Stimulated activated CD4-positive, alpha-beta T cell treated with anti-CD3 and anti-CD28 coated beads, Interleukin-1b, Interleukin-23, amount 100 ng/mL, for 1 hour (primary cell): ENCODE measurements around the gene SHISAL1.
"Not testable (repeated sequence)": the region's sequence is repeated elsewhere in the genome, so short reads cannot be mapped to it uniquely, and the experiment has no call there.

Experiments
- DNase-seq, 2 donors: peaks; one replicate each; pipeline ENCODE4 v3.0.0-alpha.2; 2020; ENCODE audit warnings: low read depth in 2 of 2

SHISAL1 gene

DNA sequence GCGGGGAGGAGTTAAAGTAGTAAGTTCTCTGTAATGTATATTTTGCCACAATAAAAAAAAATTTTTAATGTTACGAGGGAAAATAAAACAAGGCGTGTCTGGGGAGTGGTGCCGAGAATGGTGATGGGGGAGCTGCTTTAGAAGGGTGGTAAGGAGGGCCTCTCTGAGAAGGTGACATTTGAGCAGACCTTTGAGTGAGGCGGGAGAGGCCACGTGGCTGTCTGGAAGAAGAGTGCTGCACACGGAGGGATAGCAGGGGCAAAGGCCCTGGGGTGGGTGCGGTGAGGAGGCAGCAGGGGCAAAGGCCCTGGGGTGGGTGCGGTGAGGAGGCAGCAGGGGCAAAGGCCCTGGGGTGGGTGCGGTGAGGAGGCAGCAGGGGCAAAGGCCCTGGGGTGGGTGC lies 10.4 kb downstream of the SHISAL1 start:
- not testable (repeated sequence) for DNase-seq

DNA sequence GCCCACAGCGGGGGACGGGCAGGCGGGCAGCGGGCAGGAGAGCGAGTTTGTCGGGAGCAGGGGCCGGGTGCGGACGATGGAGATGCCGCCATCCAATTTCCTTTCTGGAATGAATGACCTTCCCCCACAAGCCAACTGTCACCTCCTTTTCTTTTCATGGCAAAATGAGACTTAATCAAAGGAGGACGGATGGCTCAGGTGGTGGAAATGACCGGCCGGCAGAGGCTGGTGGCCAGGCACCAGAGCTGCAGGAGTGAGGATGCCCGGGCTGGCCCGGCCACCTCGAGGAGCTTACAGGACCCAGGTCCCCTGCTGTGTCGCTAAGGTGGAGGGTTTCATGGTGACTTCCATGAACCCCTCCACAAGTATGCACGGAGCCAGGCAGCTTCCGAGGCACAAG lies 11.7 kb downstream of the SHISAL1 start:
- no peak for DNase-seq

DNA sequence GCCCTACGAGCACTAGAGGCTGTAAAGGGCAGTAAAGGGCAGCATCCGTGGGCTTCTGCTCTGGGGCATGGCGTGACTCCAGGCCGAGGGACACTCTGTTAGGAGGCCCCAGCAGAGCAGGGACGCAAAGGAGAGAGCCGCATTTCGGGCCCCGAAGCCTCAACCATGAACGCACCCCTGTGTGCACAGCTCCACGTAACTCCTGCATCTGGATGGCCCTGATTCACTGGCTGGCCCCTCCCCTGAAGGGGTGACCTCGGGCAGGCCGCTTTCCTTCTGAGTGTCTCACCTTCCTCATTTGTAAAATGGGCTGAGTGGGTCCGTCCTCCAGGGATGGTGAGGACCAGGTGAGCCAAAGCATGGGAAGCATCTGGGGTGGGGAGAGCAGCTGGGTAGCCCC lies 13.6 kb downstream of the SHISAL1 start:
- DNase-seq, result no peak

DNA sequence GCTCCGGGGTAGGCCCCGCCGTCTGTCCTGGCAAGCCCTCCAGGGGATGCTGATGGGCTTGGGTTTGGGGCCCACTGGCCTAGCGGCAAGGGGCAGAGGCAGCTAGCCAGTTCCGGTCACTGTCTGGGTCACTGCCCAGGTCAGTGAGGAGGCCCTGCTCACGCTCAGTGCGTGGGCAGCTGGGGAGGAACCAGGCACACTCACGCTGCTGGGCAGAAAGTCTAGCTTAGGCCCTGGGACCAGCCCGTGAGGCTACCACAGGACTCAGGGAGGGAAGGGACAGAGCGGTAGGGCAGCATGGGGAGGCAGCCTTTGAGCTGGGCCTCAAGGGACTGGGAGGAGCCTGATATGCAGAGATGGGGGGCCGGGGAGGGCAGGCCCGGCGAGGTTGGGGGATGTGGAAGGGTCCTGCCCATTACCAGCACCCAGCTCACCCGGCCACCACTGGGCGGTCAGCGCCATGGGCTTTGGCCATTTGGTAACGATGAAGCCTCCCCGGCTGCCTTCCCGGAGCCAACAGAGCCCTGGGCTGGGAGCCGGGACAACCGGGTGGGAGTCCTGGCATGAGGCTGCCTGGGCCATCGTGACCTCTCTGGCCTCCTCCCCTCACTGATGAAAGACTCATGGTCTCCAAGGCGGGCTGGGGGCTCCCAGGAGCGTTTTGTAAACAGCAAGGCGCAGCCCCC lies 14.2 kb downstream of the SHISAL1 start:
- no peak for DNase-seq

DNA sequence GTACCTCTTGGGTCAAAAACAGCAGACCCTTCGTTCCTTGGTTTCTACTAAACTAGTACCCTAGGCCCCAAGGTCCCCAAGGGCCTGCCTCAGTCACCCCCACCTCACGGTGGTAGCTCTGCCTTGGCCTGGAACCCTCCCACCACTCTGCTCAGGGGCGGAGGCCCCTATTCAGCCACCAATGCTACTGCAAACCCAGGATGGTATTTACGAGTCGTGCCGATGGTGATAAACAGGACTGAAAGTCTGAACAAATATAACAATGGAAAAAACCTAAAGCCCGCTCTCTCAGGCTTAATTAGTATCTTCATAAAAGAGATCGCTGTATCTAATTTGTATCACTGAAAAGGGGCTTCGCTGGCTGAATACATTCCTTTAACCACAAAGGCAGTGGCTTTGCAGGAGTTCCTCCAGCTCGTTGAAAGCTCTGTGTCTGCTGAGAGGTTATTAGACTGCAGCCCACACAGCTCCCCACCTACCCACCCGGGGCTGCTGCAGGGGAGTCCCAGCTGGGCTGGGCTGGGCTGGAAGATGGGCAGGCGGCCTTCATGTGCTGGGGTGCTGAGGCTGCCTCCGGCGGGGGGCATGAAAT lies 15.2 kb downstream of the SHISAL1 start:
- DNase-seq, result no peak

DNA sequence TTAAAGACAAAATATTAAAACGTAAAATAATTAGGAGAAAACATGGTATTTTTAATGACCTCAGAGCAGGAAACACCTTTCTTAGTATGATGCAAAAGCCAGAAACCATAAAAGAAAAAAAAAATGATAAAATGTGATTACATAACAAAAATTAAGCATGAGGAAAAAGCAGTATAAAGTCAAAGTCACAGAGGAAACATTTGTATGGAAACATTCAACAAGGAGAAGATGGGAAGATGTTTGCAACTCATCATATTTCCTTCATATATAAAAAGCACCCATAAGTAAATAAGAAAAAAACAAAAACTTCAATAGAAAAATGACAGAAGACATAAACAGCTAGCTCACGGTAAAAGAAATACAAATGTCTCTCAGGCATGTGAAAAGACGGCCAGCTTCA lies 17.3 kb downstream of the SHISAL1 start:
- DNase-seq, result no peak

DNA sequence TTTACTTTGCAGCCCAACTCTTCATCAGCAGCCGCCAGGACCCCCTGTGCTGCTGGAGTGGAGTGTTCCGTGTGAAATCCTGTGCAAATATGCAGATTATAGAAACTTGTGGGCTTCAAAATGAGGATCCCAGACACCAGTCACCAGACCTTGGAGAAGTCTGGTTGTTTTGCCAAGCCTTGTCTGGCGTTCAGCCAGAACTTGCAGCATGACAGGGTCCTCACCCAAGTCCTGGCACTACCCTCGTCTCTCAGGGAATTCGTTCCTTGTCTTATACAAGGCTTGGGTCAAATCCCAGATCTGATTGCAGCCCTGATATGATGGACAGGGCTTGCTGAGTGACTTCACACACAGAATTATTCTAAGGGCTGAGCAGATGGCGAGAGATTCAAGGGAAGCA lies 18.9 kb downstream of the SHISAL1 start:
- no peak for DNase-seq

DNA sequence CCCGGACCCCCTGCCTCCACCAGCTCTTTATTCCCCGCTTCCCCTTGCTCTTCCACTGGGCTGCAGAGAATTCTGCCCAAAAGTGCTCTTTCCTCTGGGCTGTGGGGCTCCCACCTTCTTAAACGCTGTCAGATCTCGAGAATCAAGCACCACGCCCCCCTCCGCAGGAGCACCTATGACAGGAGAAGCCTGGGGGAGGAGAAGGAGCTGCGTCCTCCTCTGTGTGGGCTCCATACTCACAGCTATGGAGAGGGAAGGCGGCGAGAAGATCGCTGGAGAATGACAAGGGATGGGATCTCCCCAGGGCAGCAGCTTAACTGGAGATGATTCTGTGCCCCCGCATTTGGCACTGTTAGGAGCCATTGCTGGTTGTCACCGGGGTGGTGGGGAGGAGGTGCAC lies 19.7 kb downstream of the SHISAL1 start:
- no peak for DNase-seq

DNA sequence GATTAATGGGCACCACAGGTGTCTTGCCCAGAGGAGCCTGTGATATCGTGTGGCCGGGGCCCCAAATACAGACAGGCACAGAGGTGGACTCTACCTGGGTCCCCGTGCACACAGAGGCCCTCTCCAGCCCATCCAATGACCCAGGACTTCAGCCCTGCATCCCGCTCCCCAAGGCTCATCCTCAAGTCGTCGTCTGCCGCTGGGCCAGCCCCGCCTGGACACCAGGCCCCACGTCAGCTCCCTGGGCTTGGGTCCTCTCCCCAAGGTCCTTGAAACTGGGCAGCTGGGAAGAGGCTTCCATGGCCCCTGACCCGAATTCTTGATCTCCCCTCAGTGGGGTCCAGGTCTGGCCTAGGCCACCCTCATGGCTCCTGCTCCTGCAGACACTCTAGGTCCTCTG lies 20.2 kb downstream of the SHISAL1 start:
- DNase-seq, result no peak

DNA sequence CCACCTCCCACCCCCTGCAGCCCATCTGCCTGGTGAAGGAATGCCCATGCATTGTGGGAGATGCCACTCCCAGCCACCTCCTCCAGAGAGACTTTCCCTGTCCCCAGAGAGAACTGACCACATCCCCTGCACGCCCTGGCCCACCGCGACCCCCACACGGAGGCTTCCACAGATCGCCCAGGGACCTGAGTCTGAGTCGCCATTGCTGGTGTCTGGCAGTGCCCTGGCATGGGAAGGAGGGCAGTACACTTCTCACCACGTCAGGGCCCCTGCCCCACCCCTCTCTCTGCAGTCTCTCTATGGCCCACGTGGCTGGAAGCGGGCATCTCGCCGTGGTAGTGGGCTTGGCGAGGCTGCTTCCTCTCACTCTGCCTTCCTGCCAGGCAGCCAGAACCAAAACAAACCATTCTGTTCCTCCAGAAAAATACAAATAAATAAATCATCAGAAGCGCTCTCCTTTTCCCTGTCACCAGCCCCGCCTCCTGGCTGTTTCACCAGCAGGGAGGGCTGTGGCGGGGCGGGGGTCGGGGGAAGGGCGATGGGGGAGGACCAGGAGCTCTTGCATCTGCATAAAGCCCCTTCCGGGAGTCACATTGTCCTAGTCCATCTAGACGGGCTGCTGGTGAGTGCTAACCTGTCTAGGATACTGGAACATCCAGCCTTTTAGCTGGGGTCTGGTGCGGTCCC lies 20.9 kb downstream of the SHISAL1 start:
- DNase-seq, result no peak

DNA sequence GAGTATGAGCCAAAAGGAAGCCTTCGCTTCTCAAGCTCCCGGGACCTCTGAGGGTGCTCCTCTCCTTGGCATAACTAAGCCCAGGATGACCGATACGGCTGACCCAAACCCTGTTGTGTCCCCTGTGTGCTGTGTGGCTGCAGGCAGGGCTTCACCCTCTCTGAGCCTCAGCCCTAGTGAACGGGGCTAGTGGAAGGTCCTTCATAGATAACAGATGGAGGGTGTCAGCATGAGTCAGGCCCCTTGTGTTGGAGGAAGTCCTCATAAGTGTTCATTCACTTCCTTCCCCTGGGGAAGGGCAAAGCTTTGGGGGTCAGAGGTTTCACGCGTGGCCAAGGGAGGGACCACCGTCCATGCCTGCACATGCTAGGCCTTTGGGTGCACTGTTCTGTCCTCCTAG lies 21.5 kb downstream of the SHISAL1 start:
- no peak for DNase-seq

DNA sequence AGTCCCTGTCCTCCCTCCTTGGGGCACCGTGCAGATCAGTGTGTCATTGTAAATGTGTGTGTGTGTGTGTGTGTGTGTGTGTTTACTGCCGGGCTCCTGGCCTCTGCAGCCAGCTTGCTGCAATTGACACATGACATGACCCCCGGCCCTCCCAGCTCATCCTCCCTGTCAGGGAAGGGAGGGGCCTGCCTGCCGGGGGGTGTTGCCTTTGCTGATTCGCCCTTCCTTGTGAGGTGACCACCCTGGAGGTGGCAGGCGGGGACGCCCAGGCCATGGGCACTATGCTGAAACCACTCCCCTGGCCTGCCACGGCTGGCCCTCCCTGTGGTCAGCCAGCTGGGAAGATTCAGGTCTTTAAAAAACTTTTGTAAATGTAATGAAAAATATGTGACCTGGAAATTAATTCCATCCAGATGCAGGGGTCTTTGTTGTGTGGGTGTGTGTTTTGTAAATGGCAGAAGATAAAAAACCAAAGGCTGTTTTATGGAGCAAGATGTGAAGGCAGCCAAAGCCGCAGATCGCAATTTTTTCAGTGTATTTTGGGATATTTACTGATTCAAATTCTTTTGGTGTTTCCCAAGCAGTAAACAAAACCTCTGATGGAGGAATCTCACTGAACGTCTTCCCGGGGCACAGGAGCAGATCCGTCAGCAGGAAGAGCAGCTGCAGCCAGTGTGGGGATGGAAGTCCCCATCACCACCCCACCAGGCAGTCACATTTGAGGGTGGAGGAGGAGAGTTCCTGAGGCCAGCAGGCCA lies 23.2 kb downstream of the SHISAL1 start:
- DNase-seq, result no peak

DNA sequence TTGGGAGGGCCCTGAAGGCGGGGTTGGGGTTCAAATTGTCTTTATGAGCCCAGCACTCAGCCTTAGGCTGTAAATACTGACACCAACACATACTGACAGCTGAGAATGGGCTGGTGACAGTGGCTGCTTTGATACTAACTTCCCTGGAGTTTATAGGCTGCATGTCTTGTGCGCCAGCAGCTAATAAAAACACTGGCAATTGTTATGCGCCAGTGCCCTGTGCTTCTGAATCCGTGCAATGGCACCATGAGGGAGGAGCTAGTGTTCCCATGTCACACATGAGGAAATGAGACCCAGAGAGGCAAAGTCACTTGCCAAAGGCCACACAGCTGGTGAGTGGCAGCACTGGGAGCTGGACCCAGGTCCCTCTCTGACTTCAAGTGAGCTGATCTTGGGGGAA lies 23.8 kb downstream of the SHISAL1 start:
- DNase-seq, result no peak

DNA sequence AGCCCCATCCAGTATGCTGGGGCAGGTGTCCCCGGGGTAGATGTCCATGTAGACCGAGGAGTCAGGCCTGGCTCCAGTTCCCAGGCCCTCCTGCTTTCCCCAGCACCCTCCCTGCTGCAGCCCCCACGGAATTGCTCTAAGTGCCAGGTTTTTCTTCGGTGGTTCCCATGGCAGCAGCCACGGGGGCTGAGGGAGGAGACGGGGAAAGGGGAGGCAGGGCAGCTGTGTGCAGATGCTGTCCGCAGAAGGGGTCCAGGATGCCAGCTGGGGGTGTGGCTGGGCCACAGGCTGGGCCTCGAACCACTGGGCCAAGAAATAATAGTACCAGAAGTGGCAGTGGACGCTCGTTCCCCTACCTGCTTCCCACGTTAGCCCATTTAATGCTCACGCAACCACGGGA lies 25.0 kb downstream of the SHISAL1 start:
- no peak for DNase-seq

DNA sequence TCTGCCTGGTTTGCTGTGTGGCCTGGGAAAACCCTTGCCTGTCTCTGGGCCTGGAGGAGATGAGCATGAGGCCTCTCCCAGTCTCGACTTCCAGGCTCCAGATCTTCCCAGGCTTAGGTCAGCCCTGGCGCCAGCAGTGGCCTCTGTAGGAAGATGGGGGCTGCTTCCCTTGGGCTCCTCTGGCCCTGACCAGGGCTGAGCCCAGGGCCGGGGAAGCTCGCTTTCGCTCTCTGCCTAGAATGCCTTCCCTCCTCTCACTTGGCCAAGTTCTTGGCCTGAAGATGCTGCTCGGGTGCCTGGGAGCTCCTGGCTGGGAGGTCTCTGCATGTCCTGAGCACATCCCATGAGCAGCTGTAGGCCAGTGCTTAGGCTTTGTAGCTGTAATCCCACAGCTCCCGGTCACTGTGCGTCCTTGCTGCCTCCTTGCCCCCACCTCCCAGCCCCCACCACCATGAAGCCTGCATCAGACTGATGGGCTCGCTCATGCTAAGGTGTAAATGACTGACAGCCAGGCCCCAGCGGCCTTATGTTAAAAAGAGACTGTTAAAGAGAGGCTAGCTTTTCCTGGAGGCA lies 25.5 kb downstream of the SHISAL1 start:
- DNase-seq, result no peak

DNA sequence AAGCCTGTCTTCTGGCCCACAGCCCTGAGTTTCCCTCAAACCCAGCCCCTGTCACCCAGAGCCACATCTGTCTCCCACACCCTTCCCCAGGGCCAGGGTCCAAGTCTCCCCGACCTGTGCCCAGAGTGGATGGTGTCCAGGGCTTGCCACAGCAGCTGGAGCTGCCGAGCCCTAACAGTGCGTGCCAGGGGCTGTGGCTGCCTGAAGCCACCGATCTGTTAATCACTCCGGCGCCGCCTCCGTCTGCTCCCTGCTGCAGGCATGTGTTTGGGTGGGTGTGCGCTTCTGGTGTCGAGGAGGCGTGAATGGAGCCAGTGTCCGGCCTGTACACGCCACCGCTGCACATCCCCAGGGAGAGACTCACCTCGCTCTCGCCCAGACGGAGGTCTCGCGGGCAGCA lies 26.1 kb downstream of the SHISAL1 start:
- DNase-seq, result no peak

DNA sequence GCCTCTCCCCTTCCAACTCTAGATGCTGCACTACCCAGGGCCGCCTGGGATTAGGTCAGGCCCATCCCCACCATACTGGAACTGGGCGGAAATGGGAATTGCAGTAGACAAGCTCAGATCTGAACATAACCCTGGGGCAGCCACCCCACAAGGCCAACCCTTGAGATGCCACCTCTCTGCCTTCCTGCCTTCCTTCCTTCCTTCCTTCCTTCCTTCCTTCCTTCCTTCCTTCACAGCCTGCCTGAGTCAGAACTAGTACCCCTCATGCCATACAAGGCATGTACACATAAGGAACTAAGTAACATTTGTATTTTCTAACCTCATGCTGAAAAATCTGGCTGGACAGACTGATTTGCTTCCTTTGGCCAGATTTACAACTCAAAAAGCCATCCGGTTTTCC lies 28.0 kb downstream of the SHISAL1 start:
- no peak for DNase-seq

DNA sequence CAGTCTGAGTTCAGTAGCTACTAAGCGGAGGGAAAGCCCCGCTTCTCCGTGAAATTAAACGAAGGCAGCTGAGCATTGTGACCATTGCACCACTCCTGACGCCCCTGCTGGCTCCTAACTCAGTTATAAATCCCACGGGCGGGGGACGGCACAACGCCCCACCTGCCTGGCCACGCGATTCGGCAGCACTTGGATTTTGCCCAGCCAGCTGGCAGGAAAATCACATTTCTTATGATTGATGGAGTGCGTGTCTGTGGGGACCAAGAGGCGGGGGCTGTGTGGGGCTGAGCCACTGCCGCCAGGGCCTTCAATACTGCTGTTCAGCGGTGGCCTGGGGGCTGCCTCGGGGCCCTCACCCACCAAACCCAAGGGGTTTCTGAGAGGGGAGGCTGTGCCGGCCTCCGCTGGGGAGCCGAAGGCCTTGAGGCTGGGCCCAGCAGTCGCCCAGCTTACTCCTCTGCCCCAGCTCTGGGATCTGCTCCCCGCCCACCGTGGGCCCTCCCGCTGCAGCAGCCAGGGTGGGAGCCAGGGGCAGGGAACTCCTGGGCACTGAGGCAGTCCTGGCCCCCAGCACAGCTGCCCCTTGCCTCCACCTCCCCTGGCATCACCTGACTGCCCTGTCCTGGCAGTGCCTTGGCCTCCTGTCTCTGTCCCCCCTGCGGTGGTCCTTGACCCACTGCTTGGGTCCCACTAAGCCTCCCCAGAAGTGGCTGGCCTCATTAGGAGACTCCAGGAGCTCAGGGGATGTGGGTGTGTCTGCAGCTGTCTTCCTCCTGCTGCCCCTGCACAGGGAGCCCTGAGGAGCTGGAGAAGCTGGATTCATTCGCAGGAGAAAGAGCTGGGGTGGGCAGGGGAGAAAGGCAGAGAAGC lies 30.7 kb downstream of the SHISAL1 start:
- no peak for DNase-seq

DNA sequence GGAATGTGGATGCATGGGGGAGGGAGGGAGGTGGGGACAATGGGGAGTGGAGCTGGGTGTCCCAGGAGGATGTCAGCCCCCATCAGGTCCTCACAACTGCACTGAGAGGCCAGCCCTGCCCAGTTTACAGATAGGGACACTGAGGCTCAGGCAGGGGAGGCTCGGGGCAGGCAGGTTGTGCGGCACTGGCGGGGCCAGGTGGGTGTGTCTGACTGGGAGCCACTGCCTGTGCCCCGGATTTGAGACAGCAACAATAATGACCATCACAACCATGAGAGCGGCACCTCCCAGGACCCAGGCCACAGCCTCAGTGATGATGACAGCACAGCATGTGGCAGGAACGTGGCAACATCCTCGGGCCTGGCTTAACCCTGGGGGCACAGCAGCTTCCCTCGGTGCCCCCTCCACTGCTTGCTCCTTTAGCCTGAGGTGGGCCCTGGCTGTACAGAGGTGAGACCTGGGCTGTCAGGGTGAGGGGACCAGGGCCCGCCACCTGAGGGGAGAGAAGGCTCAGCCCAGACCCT lies 32.0 kb downstream of the SHISAL1 start:
- no peak for DNase-seq

DNA sequence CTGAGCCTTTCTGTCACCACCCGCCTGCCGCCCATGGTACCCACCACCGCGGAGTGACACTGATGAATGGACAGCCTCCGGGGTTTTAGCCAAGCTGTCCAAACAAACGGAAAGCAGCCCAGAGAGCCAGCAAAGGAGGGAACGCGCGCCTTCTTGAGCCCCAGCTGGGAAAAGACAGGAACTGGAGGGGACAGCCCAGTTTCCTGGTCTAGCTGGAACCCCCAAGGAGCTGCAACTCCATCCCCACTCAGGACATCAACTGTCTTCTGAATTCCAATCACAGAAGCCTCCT lies 33.7 kb downstream of the SHISAL1 start:
- DNase-seq, result no peak
